Sigmoid colon (tissue), 7 donors: ENCODE results near the gene PTCSC3. TPM values are rescaled to one million over a fixed set of nuclear protein-coding genes. Genes with fewer than 3 reads are reported as not detected.

Source experiments
- DNase-seq: peaks from one replicate; pipeline ENCODE4 v3.0.0-alpha.2; 2019
- H3K27ac ChIP-seq, 4 donors: fragments of 200-600 bp; sonication (generic); one replicate each; pipeline ENCODE4 v1.5.1; 2016 to 2019; ENCODE audit warnings: mild to moderate bottlenecking in 1 of 4
- H3K27me3 ChIP-seq, 3 donors: fragments of 200-600 bp; sonication (generic); one replicate each; pipeline ENCODE4 v1.5.1; 2019; ENCODE audit warnings: mild to moderate bottlenecking in 1 of 3
- H3K36me3 ChIP-seq, 4 donors: fragments of 200-600 bp; sonication (generic); one replicate each; pipeline ENCODE4 v1.5.1; 2016 to 2019
- H3K4me1 ChIP-seq, 4 donors: fragments of 200-600 bp; sonication (generic); one replicate each; pipeline ENCODE4 v1.5.1; 2017 to 2019
- H3K4me3 ChIP-seq, 4 donors: fragments of 200-600 bp; sonication (generic); one replicate each; pipeline ENCODE4 v1.5.1; 2017 to 2019; ENCODE audit warnings: mild to moderate bottlenecking in 2 of 4, moderate library complexity in 1 of 4
- H3K9me3 ChIP-seq, 4 donors: fragments of 200-600 bp in 3 of 4; sonication (generic) in 3 of 4; one replicate each; pipeline versions ENCODE4 v1.5.1 to v1.6.1; 2013 to 2019
- CTCF ChIP-seq, 4 experiments: fragments of 450-650 bp in 3 of 4; fragments of 200-600 bp in 1 of 4; IDR thresholded peaks; one replicate each; pipeline ENCODE4 v1.5.1; 2016 to 2019; ENCODE audit warnings: antibody characterized with exemption in 4 of 4, mild to moderate bottlenecking in 3 of 4, moderate library complexity in 2 of 4
- EP300 ChIP-seq, 4 donors: sonication (generic); formaldehyde crosslinking; IDR thresholded peaks; one replicate each; pipeline ENCODE4 v1.6.1; 2017; ENCODE audit warnings: antibody characterized with exemption in 4 of 4
- POLR2A ChIP-seq, 2 donors: fragments of 450-650 bp; IDR thresholded peaks; one replicate each; pipeline ENCODE4 v1.6.1; 2016; ENCODE audit warnings: antibody characterized with exemption in 2 of 2, mild to moderate bottlenecking in 2 of 2, moderate library complexity in 2 of 2
- POLR2AphosphoS5 ChIP-seq, 4 donors: sonication (generic); formaldehyde crosslinking; IDR thresholded peaks; one replicate each; pipeline ENCODE4 v1.6.1; 2017; ENCODE audit warnings: antibody characterized with exemption in 4 of 4
- WGBS, 2 donors: extraction: QIAGEN DNeasy Blood & Tissue Kit; methylation state at CpG; one replicate each; pipeline ENCODE4 v1.1.7; 2013; 5-methylcytosine and 5-hydroxymethylcytosine counted together
- intact Hi-C: fragments of 100-400 bp; cut with DNase I; formaldehyde crosslinking; loops from one replicate; pipeline ENCODE4 v1.15.1; 2023
- polyA plus RNA-seq, 3 donors: library from polyadenylated mRNA; stranded (reverse); fragments of 200-250 nt; gene quantifications; one replicate each; pipeline ENCODE4 v1.2.3, GENCODE V29; 2013
- total RNA-seq, 4 donors: library from RNA; depleted of rRNA; stranded (reverse); fragments of >200 nt; gene quantifications; one replicate each; pipeline ENCODE4 v1.1.0, GENCODE V29; 2016
- donor health status: healthy with polysubstance abuse.
- donor health status: Bipolar disorder and iron deficiency.
- donor health status: healthy.

The PTCSC3 gene
- total and polyA plus RNA-seq, 7 donors: not detected

DNA sequence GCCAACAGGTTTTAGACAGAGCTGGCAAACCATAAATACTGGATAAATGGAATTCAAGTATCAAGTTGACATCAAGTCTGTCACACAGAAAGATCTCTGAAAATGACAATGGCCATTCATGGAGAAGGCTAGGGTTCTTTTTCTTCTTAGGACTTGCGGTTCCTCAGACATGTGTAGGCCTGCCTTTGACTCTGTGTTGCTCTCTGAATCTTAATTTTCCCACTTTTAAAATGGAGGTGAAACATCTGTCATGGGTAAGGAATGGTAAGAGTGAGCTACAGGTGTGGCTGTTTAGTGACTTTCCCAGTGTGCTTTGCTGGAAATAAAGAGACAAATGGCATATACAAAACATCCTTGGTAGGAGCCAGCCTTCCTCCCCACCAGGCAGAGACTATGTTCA lies 79.2 kb downstream of the PTCSC3 start:
- Histone ChIP-seq H3K4me1 (no peaks in the 10 kb centered on the region), H3K9me3 (no peaks in the 10 kb centered on the region), H3K27me3 (no peaks in the 10 kb centered on the region), H3K27ac (no peak overlapping the region), H3K4me3 (no peak overlapping the region), H3K36me3 (no peaks in the 10 kb centered on the region)
- TF ChIP-seq POLR2AphosphoS5 (IDR thresholded peaks at IDR 0.05) (no peak), CTCF (IDR thresholded peaks at IDR 0.05) (no peak), EP300 (IDR thresholded peaks at IDR 0.05) (no peak), POLR2A (IDR thresholded peaks at IDR 0.05) (no peak)
- 97 to 100% methylated on average over 1 of the region's 1 CpG for WGBS, 2 donors
- intact Hi-C loops: no loop called here
- DNase-seq: no peak

- Histone ChIP-seq H3K9me3 (no peaks in the 10 kb centered on the region), H3K36me3 (no peaks in the 10 kb centered on the region), H3K4me3 (no peak overlapping the region), H3K27ac (no peak overlapping the region), H3K27me3 (no peaks in the 10 kb centered on the region), H3K4me1 (peaks cover 0 to 6% (median 0%) of the 10 kb centered on the region in 4 donors)
- TF ChIP-seq POLR2A (IDR thresholded peaks at IDR 0.05) (no peak), CTCF (IDR thresholded peaks at IDR 0.05) (no peak), POLR2AphosphoS5 (IDR thresholded peaks at IDR 0.05) (no peak), EP300 (IDR thresholded peaks at IDR 0.05) (no peak)
- no peak for DNase-seq
- intact Hi-C loops: no loop called here
These were observed 80.4 kb downstream of the PTCSC3 start for GRCh38 chr14:36096090-36096489.

- no peaks in the 10 kb centered on the region for H3K27me3 ChIP-seq
- TF ChIP-seq CTCF (IDR thresholded peaks at IDR 0.05) (no peak), POLR2A (IDR thresholded peaks at IDR 0.05) (no peak), POLR2AphosphoS5 (IDR thresholded peaks at IDR 0.05) (no peak), EP300 (IDR thresholded peaks at IDR 0.05) (no peak)
- WGBS, 2 donors: 90 to 95% methylated on average over 4 of the region's 4 CpGs
- H3K27ac ChIP-seq: no peak overlapping the region
- H3K9me3 ChIP-seq: no peaks in the 10 kb centered on the region
- H3K4me1 ChIP-seq: peaks cover 0 to 8% (median 0%) of the 10 kb centered on the region in 4 donors
- DNase-seq: no peak
- H3K4me3 ChIP-seq: no peak overlapping the region
- intact Hi-C loops: no loop called here
- no peaks in the 10 kb centered on the region for H3K36me3 ChIP-seq
These were observed 81.6 kb downstream of the PTCSC3 start for GRCh38 chr14:36094963-36095362.

DNA sequence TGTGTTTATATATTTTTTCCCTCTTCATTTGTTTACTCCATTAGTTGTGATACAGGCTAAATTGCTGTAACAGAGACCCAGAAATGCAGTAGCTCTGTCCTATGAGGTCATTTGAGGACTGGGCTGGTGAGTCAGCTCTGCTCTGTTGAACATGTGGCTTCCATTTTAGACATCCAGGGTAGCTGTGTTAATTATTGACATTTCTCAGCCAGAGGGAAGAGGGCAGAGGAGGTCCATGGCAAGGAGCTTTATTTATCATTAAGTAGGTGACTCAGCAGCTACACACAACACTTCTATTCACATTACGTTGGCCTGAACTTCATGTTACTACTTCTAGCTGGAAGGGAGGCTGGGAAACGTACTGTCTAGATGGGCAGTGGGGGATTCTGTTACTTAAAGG lies 85.4 kb downstream of the PTCSC3 start:
- intact Hi-C loops: no loop called here
- H3K4me1 ChIP-seq: peaks cover 0 to 8% (median 0%) of the 10 kb centered on the region in 4 donors
- no peaks in the 10 kb centered on the region for H3K9me3 ChIP-seq
- no peak for DNase-seq
- no peak overlapping the region for H3K4me3 ChIP-seq
- WGBS, 2 donors: 49 to 63% methylated on average over 2 of the region's 2 CpGs
- no peak for TF ChIP-seq POLR2AphosphoS5 (IDR thresholded peaks at IDR 0.05)
- H3K36me3 ChIP-seq: no peaks in the 10 kb centered on the region
- no peak overlapping the region for H3K27ac ChIP-seq
- H3K27me3 ChIP-seq: no peaks in the 10 kb centered on the region

DNA sequence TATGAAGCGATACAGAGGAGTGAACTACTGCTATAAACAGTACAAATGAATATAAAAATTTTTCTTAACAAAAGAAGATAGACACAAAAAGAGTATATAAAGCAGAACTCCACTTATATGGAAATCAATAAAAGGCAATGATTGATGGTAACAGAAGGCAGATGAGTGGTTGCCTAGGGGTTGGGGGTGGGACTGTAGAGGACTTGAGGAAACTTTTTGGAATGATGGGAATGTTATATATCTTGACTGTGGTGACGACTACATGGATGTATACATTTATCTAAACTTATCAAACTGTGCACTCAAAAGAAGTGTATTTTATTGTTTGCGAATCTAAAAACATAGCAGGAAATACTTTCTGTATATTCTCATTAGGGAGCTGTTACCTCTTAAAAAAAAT lies 89.1 kb downstream of the PTCSC3 start:
- WGBS, 2 donors: 86 to 89% methylated on average over 3 of the region's 3 CpGs
- Histone ChIP-seq H3K9me3 (no peaks in the 10 kb centered on the region), H3K36me3 (no peaks in the 10 kb centered on the region), H3K4me1 (peaks cover 0 to 8% (median 0%) of the 10 kb centered on the region in 4 donors), H3K4me3 (no peak overlapping the region), H3K27ac (no peak overlapping the region), H3K27me3 (no peaks in the 10 kb centered on the region)
- no peak for TF ChIP-seq CTCF (IDR thresholded peaks at IDR 0.05)
- no peak for TF ChIP-seq POLR2A (IDR thresholded peaks at IDR 0.05)
- intact Hi-C loops: no loop called here
- DNase-seq: no peak
